ENCODE measurements around the gene UBE2QL1. TPM values are rescaled to one million over a fixed set of nuclear protein-coding genes. Genes with fewer than 3 reads are reported as not detected.

Gene UBE2QL1
- polyA plus RNA-seq, 1 of the 3 experiments (the other 2 are of a cell fraction): 0.28 TPM

DNA sequence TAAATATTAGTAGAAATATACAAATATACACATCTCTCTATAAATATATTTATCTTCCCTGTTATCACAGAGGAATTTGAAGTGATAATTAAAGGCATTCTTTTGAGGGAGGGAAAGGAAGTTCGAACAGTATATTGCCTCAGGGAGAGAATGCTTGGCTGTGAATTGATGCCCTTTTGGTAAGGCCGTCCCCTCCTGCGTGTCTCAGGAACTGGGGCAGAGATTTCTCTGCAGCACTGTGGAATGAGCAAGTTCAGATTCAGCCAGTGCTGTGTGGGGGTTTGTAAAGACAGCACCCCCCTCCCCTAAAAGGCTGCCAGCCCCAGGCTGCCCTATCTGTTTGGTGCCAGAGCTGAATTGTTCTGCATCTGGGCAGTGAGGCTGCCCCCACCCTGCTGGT lies 42.0 kb downstream of the UBE2QL1 start:
- Histone ChIP-seq H3K9ac (no peak overlapping the region), H3K4me2 (no peak overlapping the region), H3K27ac (ENCODE audit: low read depth in 2 of 2, low read length in 1 of 2) (no peak overlapping the region), H3K79me2 (ENCODE audit: insufficient read depth) (no peaks in the 10 kb centered on the region), H3K4me1 (ENCODE audit: control insufficient read depth in 1 of 2, insufficient read depth in 2 of 2, low read depth in 1 of 2, low read length in 1 of 2) (peaks cover 0 to 52% of the 10 kb centered on the region in 2 experiments; a peak in 2 of 4 replicates), H3K4me3 (ENCODE audit: low read depth in 2 of 2, low read length in 1 of 2) (no peak overlapping the region), H4K20me1 (ENCODE audit: insufficient read depth) (no peaks in the 10 kb centered on the region), H3K36me3 (replicated peaks in 1 of 2; ENCODE audit: control insufficient read depth in 1 of 2, insufficient read depth in 2 of 2, low read length in 1 of 2) (peaks cover 0 to 11% of the 10 kb centered on the region in 2 experiments), H3K9me2 (no peaks in the 10 kb centered on the region), H3K27me3 (ENCODE audit: insufficient read depth) (no peaks in the 10 kb centered on the region), H3K9me3 (no peaks in the 10 kb centered on the region), H3F3A (replicated peaks; ENCODE audit: insufficient read depth) (no peaks in the 10 kb centered on the region), H2AFZ (ENCODE audit: low read depth) (no peak overlapping the region)
- WGBS (ENCODE audit: low lambda C conversion rate): 43% methylated on average over 3 of the region's 3 CpGs
- DNase-seq: peak; percentile 48
- POLR2A ChIA-PET: no interaction called here
- TF ChIP-seq SIN3A (IDR thresholded peaks at IDR 0.05; ENCODE audit: borderline replicate concordance, low read depth, low read length): no peak
- no peak for TF ChIP-seq FOXM1 (IDR thresholded peaks at IDR 0.05; ENCODE audit: low read depth)
- CTCF ChIA-PET: no interaction called here

DNA sequence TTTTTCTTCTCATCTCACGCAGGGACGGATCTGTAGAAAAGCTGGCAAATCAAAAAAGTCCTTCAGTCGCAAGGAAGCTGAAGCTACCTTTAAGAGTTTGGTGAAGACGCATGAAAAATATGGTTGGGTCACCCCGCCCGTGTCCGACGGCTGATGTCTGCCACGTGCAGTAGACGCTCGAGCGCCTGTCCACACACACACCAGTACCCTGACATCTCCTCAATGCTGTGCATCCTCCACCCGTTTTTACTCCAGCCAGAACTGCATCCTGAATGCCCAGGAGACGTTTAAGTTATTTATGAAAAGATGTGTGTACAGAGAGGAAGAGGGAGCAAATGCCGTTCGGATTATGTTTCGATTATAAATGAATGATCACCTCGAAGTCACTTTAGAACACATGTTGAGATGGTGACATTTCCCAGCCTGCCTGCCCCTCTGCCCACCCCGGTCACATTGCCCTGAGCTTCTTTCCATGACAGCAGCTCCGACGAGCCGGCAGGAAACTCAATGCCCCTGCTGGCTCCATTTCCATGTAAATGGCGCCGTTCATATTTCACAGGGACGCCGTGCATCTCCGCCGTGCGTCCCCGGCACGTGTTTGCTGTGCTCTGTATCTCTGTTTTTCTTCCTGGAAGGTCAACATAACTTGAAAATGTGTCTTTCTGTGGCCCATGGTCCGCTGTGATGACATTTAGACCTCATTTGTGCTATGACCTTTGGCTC lies 42.7 kb downstream of the UBE2QL1 start:
- POLR2A ChIA-PET: no interaction called here
- peaks cover 0 to 11% of the 10 kb centered on the region in 2 experiments for H3K36me3 ChIP-seq (replicated peaks in 1 of 2; ENCODE audit: control insufficient read depth in 1 of 2, insufficient read depth in 2 of 2, low read length in 1 of 2)
- WGBS (ENCODE audit: low lambda C conversion rate): 68% methylated on average over 32 of the region's 32 CpGs
- H3K9me3 ChIP-seq: no peaks in the 10 kb centered on the region
- H3K4me1 ChIP-seq (ENCODE audit: control insufficient read depth in 1 of 2, insufficient read depth in 2 of 2, low read depth in 1 of 2, low read length in 1 of 2): peaks cover 0 to 50% of the 10 kb centered on the region in 2 experiments; a peak in 2 of 4 replicates
- TF ChIP-seq CHD2 (IDR thresholded peaks at IDR 0.05; ENCODE audit: low read length, partially characterized antibody): no peak
- TF ChIP-seq EP300 (IDR thresholded peaks at IDR 0.05; ENCODE audit: borderline replicate concordance in 1 of 2, low read depth in 1 of 2, low read length in 1 of 2): no peak
- no peak for TF ChIP-seq FOXM1 (IDR thresholded peaks at IDR 0.05; ENCODE audit: low read depth)
- no peak for TF ChIP-seq TAF1 (IDR thresholded peaks at IDR 0.05; ENCODE audit: borderline replicate concordance, low read depth, low read length)
- no peak for TF ChIP-seq MEF2A (IDR thresholded peaks at IDR 0.05; ENCODE audit: borderline replicate concordance, low read depth)
- TF ChIP-seq, protein P1, sequence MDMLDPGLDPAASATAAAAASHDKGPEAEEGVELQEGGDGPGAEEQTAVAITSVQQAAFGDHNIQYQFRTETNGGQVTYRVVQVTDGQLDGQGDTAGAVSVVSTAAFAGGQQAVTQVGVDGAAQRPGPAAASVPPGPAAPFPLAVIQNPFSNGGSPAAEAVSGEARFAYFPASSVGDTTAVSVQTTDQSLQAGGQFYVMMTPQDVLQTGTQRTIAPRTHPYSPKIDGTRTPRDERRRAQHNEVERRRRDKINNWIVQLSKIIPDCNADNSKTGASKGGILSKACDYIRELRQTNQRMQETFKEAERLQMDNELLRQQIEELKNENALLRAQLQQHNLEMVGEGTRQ (IDR thresholded peaks at IDR 0.05; ENCODE audit: borderline replicate concordance, low read depth, low read length): no peak
- H2AFZ ChIP-seq (ENCODE audit: low read depth): no peak overlapping the region
- CTCF ChIA-PET: no interaction called here
- H3K9me2 ChIP-seq: no peaks in the 10 kb centered on the region
- no peaks in the 10 kb centered on the region for H3K27me3 ChIP-seq (ENCODE audit: insufficient read depth)
- no peak overlapping the region for H3K4me2 ChIP-seq
- no peaks in the 10 kb centered on the region for H3K79me2 ChIP-seq (ENCODE audit: insufficient read depth)
- no peaks in the 10 kb centered on the region for H4K20me1 ChIP-seq (ENCODE audit: insufficient read depth)
- no peaks in the 10 kb centered on the region for H3F3A ChIP-seq (replicated peaks; ENCODE audit: insufficient read depth)
- DNase-seq: no peak
- H3K27ac ChIP-seq (ENCODE audit: low read depth in 2 of 2, low read length in 1 of 2): no peak overlapping the region; a peak in 1 of 4 replicates
- H3K9ac ChIP-seq: no peak overlapping the region
- H3K4me3 ChIP-seq (ENCODE audit: low read depth in 2 of 2, low read length in 1 of 2): no peak overlapping the region

DNA sequence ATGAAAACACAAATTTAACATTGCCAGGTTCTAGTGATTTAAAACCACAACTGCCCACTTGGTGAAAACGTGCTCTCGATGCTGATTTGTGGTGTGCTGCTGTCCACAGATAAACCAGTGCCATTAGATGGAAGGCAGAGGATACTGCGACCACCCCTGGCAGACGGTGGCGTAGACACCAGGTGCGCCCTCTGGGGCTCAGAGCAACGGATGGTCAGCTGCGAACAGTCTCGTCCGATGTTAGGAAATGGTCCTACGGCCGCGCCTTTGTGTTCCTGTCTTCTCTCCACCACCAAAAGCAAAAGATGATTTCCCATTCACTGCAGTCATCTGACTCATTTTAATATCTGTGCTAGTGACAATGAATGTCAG lies 43.2 kb downstream of the UBE2QL1 start:
- Histone ChIP-seq H3K9me3 (no peaks in the 10 kb centered on the region), H3F3A (replicated peaks; ENCODE audit: insufficient read depth) (no peaks in the 10 kb centered on the region), H3K4me3 (ENCODE audit: low read depth in 2 of 2, low read length in 1 of 2) (no peak overlapping the region), H3K4me1 (ENCODE audit: control insufficient read depth in 1 of 2, insufficient read depth in 2 of 2, low read depth in 1 of 2, low read length in 1 of 2) (peaks cover 0 to 44% of the 10 kb centered on the region in 2 experiments; a peak in 2 of 4 replicates), H3K79me2 (ENCODE audit: insufficient read depth) (no peaks in the 10 kb centered on the region), H2AFZ (ENCODE audit: low read depth) (no peak overlapping the region), H3K4me2 (no peak overlapping the region), H3K9ac (no peak overlapping the region), H3K27me3 (ENCODE audit: insufficient read depth) (no peaks in the 10 kb centered on the region), H3K27ac (ENCODE audit: low read depth in 2 of 2, low read length in 1 of 2) (no peak overlapping the region; a peak in 1 of 4 replicates), H4K20me1 (ENCODE audit: insufficient read depth) (no peaks in the 10 kb centered on the region), H3K36me3 (replicated peaks in 1 of 2; ENCODE audit: control insufficient read depth in 1 of 2, insufficient read depth in 2 of 2, low read length in 1 of 2) (peaks cover 0 to 11% of the 10 kb centered on the region in 2 experiments), H3K9me2 (no peaks in the 10 kb centered on the region)
- CTCF ChIA-PET: no interaction called here
- 79% methylated on average over 13 of the region's 13 CpGs for WGBS (ENCODE audit: low lambda C conversion rate)
- TF ChIP-seq, protein P2, sequence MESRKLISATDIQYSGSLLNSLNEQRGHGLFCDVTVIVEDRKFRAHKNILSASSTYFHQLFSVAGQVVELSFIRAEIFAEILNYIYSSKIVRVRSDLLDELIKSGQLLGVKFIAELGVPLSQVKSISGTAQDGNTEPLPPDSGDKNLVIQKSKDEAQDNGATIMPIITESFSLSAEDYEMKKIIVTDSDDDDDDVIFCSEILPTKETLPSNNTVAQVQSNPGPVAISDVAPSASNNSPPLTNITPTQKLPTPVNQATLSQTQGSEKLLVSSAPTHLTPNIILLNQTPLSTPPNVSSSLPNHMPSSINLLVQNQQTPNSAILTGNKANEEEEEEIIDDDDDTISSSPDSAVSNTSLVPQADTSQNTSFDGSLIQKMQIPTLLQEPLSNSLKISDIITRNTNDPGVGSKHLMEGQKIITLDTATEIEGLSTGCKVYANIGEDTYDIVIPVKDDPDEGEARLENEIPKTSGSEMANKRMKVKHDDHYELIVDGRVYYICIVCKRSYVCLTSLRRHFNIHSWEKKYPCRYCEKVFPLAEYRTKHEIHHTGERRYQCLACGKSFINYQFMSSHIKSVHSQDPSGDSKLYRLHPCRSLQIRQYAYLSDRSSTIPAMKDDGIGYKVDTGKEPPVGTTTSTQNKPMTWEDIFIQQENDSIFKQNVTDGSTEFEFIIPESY (IDR thresholded peaks at IDR 0.05; ENCODE audit: borderline replicate concordance, low read depth): no peak
- no peak for TF ChIP-seq RAD21 (IDR thresholded peaks at IDR 0.05; ENCODE audit: low read length)
- POLR2A ChIA-PET: no interaction called here
- no peak for DNase-seq

Data from SK-N-SH (cell line).